LNCaP clone FGC (cell line): ENCODE measurements around the gene BRSK2.

Experiments used
- DNase-seq: peaks from one replicate; pipeline ENCODE4 v3.0.0-alpha.2; 2011; ENCODE audit warnings: low read depth
- H3K4me3 ChIP-seq: 2 replicates; pipeline ENCODE4 v1.5.1; 2011; ENCODE audit warnings: mild to moderate bottlenecking, low read depth, low read length, control low read depth
- CTCF ChIP-seq: IDR thresholded peaks from 2 replicates; pipeline ENCODE4 v1.5.1; 2012; ENCODE audit warnings: mild to moderate bottlenecking; ENCODE audit not compliant: control insufficient read depth, insufficient read depth; ENCODE audit errors: extremely low read depth

Gene BRSK2

GRCh38 chr11:1350086-1350725, 39.5 kb upstream of the BRSK2 start:
- TF ChIP-seq CTCF, result no peak
- H3K4me3 ChIP-seq, result no peak overlapping the region
- no peak for DNase-seq

- no peak for TF ChIP-seq CTCF
- H3K4me3 ChIP-seq, result no peak overlapping the region
- DNase-seq, result no peak
Observed at GRCh38 chr11:1351278-1351937, 38.3 kb upstream of the BRSK2 start.

- no peak overlapping the region for H3K4me3 ChIP-seq
- TF ChIP-seq CTCF, result no peak
- DNase-seq, result no peak
Observed at GRCh38 chr11:1352696-1353382, 36.9 kb upstream of the BRSK2 start.

- no peak overlapping the region for H3K4me3 ChIP-seq
- no peak for DNase-seq
- no peak for TF ChIP-seq CTCF
Observed at GRCh38 chr11:1353383-1354124, 36.2 kb upstream of the BRSK2 start.

GRCh38 chr11:1354125-1354938, 35.4 kb upstream of the BRSK2 start:
- no peak for TF ChIP-seq CTCF
- no peak overlapping the region for H3K4me3 ChIP-seq
- no peak for DNase-seq

- no peak for TF ChIP-seq CTCF
- no peak overlapping the region for H3K4me3 ChIP-seq
- DNase-seq, result no peak
Observed at GRCh38 chr11:1356007-1356435, 33.7 kb upstream of the BRSK2 start.
